Smooth muscle cell (in vitro differentiated cells): Measurements from ENCODE around the gene PSMF1. TPM values are rescaled to one million over a fixed set of nuclear protein-coding genes. Genes with fewer than 3 reads are reported as not detected.

ENCODE experiments used
- DNase-seq: peaks from one replicate; lab custom pipeline; 2025; ENCODE audit not compliant: unreplicated experiment; lab: John Stamatoyannopoulos, UW
- H2AFZ ChIP-seq: fragments of 200-600 bp; sonication (generic); 2 replicates; pipeline ENCODE4 v1.6.0; 2016; ENCODE audit warnings: antibody characterized with exemption, low read depth, mild to moderate bottlenecking
- H3F3A ChIP-seq: fragments of 200-600 bp; sonication (generic); 2 replicates; pipeline ENCODE4 v1.6.0; 2017; ENCODE audit warnings: antibody characterized with exemption, low read depth
- H3K27ac ChIP-seq: fragments of 200-600 bp; sonication (generic); 2 replicates; pipeline ENCODE4 v1.5.1; 2016; ENCODE audit warnings: low read depth, mild to moderate bottlenecking
- H3K27me3 ChIP-seq: fragments of 200-600 bp; sonication (generic); 2 replicates; pipeline ENCODE4 v1.6.1; 2016; ENCODE audit warnings: low read depth, mild to moderate bottlenecking
- H3K36me3 ChIP-seq: fragments of 200-600 bp; sonication (generic); 2 replicates; pipeline ENCODE4 v1.5.1; 2016; ENCODE audit warnings: low read depth
- H3K4me1 ChIP-seq: fragments of 200-600 bp; sonication (generic); 2 replicates; pipeline ENCODE4 v1.5.1; 2016; ENCODE audit warnings: low read depth
- H3K4me2 ChIP-seq: fragments of 200-600 bp; sonication (generic); 2 replicates; pipeline ENCODE4 v1.6.0; 2016; ENCODE audit warnings: mild to moderate bottlenecking
- H3K4me3 ChIP-seq: fragments of 200-600 bp; sonication (generic); 2 replicates; pipeline ENCODE4 v1.5.1; 2016; ENCODE audit warnings: mild to moderate bottlenecking
- H3K79me2 ChIP-seq: fragments of 200-600 bp; sonication (generic); 2 replicates; pipeline ENCODE4 v1.6.0; 2016; ENCODE audit warnings: low read depth, mild to moderate bottlenecking
- H3K9ac ChIP-seq: fragments of 200-600 bp; sonication (generic); 2 replicates; pipeline ENCODE4 v1.6.0; 2016; ENCODE audit warnings: low read depth
- H3K9me3 ChIP-seq: fragments of 200-600 bp; sonication (generic); replicated peaks from 2 replicates; pipeline ENCODE4 v1.5.1; 2016; ENCODE audit warnings: low read depth
- H4K20me1 ChIP-seq: fragments of 200-600 bp; sonication (generic); 2 replicates; pipeline ENCODE4 v1.6.0; 2016; ENCODE audit warnings: low read depth
- CTCF ChIP-seq: fragments of 200-600 bp; sonication (generic); IDR thresholded peaks from 2 replicates; pipeline ENCODE4 v1.5.1; 2017; ENCODE audit warnings: borderline replicate concordance, mild to moderate bottlenecking, antibody characterized with exemption; ENCODE audit not compliant: insufficient read depth, poor library complexity, severe bottlenecking
- WGBS: methylation state at CpG from one replicate; pipeline ENCODE4 v1.1.7; 2016; ENCODE audit warnings: low lambda C conversion rate; 5-methylcytosine and 5-hydroxymethylcytosine counted together
- polyA plus RNA-seq: library from polyadenylated mRNA; unstranded; fragments of >200 nt; fragmentation: Nextera tagmentation; extraction: Ambion mirVana; gene quantifications from 2 replicates; pipeline ENCODE4 v1.2.1, GENCODE V29; 2016
- total RNA-seq: library from RNA; depleted of rRNA; stranded (reverse); fragments of >200 nt; gene quantifications from 2 replicates; pipeline ENCODE4 v1.2.3, GENCODE V29; 2014

PSMF1 gene
- total and polyA plus RNA-seq, 2 experiments from 2014 or later = 120 to 246 TPM

- WGBS = 80% methylated on average over 5 of the region's 5 CpGs
- Histone ChIP-seq H2AFZ (no peak overlapping the region), H3K4me2 (no peak overlapping the region)
Observed at GRCh38 chr20:1203630-1204029, 85.2 kb downstream of the PSMF1 start.

GRCh38 chr20:1204113-1204512 is 85.7 kb downstream of the PSMF1 start:
- TF ChIP-seq CTCF = no peak
- no peak for DNase-seq
- no peaks in the 10 kb centered on the region for H3K79me2 ChIP-seq
- H3K4me1 ChIP-seq = no peaks in the 10 kb centered on the region
- H4K20me1 ChIP-seq = no peaks in the 10 kb centered on the region
- no peak overlapping the region for H3K9ac ChIP-seq
- H3K4me3 ChIP-seq = no peak overlapping the region
- H3F3A ChIP-seq = no peaks in the 10 kb centered on the region
- no peaks in the 10 kb centered on the region for H3K36me3 ChIP-seq
- no peak overlapping the region for H3K4me2 ChIP-seq
- no peak overlapping the region for H3K27ac ChIP-seq
- H3K9me3 ChIP-seq = no peaks in the 10 kb centered on the region
- peaks cover 9% of the 10 kb centered on the region for H3K27me3 ChIP-seq
- WGBS = 89% methylated on average over 5 of the region's 5 CpGs
- H2AFZ ChIP-seq = no peak overlapping the region

More at GRCh38 chr20:1203630-1204029, 85.2 kb downstream of the PSMF1 start:
- Histone ChIP-seq H3K4me1 (no peaks in the 10 kb centered on the region), H4K20me1 (no peaks in the 10 kb centered on the region), H3K9ac (no peak overlapping the region), H3K4me3 (no peak overlapping the region), H3K79me2 (no peaks in the 10 kb centered on the region), H3K9me3 (no peaks in the 10 kb centered on the region), H3F3A (no peaks in the 10 kb centered on the region), H3K27me3 (peaks cover 5% of the 10 kb centered on the region), H3K27ac (no peak overlapping the region), H3K36me3 (no peaks in the 10 kb centered on the region)
- DNase-seq = no peak
- TF ChIP-seq CTCF = no peak

GRCh38 chr20:1204576-1204975 is 86.2 kb downstream of the PSMF1 start:
- Histone ChIP-seq H2AFZ (no peak overlapping the region), H3F3A (no peaks in the 10 kb centered on the region), H3K9me3 (no peaks in the 10 kb centered on the region), H3K4me2 (no peak overlapping the region), H3K4me1 (no peaks in the 10 kb centered on the region), H3K79me2 (no peaks in the 10 kb centered on the region), H3K4me3 (no peak overlapping the region), H3K27ac (no peak overlapping the region), H4K20me1 (no peaks in the 10 kb centered on the region), H3K36me3 (no peaks in the 10 kb centered on the region), H3K27me3 (peaks cover 14% of the 10 kb centered on the region), H3K9ac (no peak overlapping the region)
- WGBS = 93% methylated on average over 2 of the region's 2 CpGs
- TF ChIP-seq CTCF = no peak
- no peak for DNase-seq

- no peak overlapping the region for H3K4me2 ChIP-seq
- H3K4me3 ChIP-seq = no peak overlapping the region
- no peaks in the 10 kb centered on the region for H3F3A ChIP-seq
- H4K20me1 ChIP-seq = no peaks in the 10 kb centered on the region
- H3K27me3 ChIP-seq = peaks cover 22% of the 10 kb centered on the region
- H3K36me3 ChIP-seq = no peaks in the 10 kb centered on the region
- WGBS = 96% methylated on average over 8 of the region's 8 CpGs
- no peaks in the 10 kb centered on the region for H3K4me1 ChIP-seq
- no peaks in the 10 kb centered on the region for H3K9me3 ChIP-seq
- no peaks in the 10 kb centered on the region for H3K79me2 ChIP-seq
- TF ChIP-seq CTCF = no peak
- no peak for DNase-seq
- no peak overlapping the region for H3K27ac ChIP-seq
- no peak overlapping the region for H3K9ac ChIP-seq
- no peak overlapping the region for H2AFZ ChIP-seq
Observed at GRCh38 chr20:1205802-1206201, 87.4 kb downstream of the PSMF1 start.
